OCI-M2 (cell line): ENCODE measurements around the gene TMEM223.
"Not testable (repeated sequence)": the region's sequence is repeated elsewhere in the genome, so short reads cannot be mapped to it uniquely, and the experiment has no call there.

Source experiments
- DNase-seq: peaks from one replicate; lab custom pipeline; 2025; ENCODE audit not compliant: unreplicated experiment; lab: John Stamatoyannopoulos, UW

The TMEM223 gene

DNA sequence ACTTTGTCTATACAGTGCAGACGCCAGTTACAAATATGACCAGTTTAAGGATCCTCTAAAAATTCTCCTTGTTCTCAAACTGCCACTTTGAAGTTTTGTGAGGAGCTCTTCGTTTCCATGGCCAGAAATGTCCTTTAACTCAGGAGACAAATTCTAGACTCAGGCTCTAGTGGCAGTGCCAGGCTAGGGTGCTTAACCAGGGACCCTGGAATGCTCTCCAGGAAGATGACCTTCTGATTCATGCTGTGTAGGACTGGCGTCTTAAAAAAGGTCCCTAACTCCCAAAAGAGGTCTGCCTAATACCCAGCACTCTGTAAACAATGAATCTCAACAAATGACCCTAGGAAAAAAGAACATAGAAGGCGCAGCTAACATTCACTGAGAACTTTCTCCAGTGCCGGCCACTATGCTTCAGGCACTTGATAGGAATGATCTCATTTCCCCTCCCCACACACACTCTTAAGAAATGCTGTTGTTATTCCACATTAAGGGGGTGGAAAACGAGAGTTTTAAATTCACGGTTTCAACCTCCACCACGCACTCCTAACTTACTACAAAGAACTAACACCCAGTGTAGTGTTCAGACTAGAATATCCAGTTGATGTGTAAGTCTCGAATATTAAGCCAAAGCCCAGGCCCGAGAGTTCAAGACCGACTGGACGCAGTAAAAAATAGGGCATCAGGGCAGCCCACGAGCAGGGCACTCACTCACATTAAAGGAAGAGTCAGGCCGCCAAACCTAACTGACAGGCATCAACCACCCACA is 12.7 kb upstream of the TMEM223 start:
- no peak for DNase-seq

DNA sequence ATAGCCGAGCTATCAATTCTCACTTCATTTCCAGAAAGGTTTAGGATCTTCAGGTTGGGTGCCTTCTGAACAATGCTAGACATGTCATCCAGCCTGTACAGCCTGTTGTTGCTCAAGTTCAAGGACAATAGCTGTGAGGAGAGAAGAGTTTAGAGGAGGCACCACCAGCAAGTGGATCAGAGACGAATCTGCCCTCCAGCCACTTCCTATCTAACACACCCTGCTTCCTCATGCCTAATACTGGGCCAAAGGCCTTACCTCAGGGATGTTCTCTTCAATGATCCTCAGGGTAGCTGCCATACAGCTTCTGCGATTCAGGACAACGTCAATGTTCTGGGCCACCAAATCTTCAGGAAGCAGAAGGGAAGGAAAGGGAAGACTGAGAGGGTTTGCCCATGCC is 9.3 kb upstream of the TMEM223 start:
- DNase-seq = no peak

DNA sequence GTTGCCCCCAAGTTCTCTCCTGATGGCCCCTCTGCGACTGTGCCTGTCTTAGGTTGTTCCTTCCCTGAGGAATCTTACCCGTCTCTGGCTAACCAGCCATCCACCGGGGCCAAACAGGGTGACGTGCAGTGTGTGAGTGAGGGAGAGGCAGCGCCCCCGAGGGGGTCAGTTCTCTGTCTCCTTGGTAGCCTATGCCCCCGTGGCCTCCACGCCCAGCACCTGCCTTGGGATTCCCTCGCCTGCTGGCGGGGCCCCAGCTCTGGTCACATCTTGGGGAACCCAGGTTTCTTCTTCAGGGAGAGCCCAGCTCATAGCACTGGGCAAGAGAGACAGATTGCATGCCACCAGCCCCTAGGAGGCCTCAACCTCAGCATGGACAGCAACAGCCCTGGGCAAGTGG is 7.7 kb upstream of the TMEM223 start:
- DNase-seq = no peak

DNA sequence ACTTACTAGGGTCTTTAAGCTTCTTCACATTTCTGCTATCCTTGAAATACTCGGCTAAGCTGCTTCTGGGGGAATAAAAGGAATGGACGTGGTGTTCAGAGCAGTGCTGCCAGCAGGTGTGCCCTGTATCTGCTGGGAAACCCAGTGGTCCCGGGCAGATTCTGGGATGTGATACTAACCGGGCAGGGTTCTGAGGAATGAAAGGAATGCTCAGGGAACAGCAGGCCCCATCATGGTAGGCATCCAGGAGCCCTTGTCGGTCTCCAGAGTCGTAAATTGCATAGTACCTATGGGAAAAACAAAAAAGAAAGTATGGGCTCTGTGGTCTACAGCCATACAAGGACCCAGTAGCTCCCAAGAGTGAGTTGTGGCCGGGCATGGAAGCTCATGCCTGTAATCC is 4.5 kb upstream of the TMEM223 start:
- DNase-seq = no peak

DNA sequence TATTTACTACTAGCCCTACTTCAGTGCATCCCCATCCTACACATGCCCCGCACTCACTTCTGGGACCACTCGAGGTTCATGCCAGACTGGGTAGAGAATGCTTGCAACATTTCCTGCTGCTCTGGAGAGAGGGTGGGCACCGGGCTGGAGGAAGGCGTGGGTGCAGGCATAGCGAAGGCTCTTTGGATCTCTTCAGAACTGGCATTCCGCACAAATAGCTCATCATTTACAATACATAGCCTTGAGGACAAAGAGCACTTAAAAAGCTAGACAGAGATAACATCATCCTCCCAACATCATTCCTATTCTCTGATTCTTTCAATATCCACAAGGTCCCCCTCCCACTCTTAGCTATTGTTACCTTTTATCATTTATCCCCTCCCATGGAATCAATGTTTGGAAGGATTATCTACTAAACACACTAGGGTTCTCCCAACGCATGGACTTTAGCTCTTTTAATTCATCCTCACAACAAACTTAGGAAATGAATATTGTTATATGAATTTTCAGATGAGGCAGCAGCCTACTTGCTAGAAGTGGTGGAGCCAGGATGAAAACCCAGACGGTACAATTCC is 2.5 kb upstream of the TMEM223 start:
- no peak for DNase-seq

DNA sequence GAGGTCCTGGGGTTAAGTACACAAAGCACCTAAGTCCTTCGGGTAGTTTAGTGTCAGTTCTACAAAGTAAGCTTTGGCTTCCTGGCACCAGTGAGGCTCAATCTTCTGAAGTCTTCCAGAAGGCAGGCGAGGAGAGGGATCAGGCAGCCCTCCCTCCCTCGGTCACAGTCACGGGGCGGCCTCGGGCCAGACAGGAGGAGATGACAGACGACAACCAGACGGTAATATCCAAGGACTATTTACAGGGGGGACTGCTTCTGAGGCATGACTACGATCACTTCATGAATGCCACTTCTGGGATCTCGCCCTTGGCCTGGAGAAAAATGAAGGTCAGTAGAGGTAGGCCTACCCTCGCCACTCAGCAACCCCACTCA is 383 bp upstream of the TMEM223 start:
- no peak for DNase-seq

DNA sequence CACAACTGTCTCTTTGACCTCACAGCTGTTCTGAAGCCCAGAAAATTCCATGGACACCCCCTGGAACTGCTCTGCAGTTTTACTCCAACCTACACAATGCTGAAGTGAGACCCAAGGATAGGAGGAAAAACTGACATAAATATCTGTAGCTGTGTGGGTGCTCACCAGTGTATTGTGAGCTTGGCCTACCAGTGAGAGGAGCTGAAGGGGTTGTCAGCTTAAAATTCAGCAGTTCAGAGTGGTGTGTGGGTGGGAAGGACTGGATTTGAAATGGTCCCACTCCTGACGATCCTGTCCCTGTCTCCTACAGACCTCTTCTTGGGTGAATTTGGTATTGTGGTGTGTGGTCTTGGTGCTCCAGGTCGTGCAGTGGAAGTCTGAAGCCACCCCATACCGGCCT is 2.2 kb downstream of the TMEM223 start:
- DNase-seq = no peak

DNA sequence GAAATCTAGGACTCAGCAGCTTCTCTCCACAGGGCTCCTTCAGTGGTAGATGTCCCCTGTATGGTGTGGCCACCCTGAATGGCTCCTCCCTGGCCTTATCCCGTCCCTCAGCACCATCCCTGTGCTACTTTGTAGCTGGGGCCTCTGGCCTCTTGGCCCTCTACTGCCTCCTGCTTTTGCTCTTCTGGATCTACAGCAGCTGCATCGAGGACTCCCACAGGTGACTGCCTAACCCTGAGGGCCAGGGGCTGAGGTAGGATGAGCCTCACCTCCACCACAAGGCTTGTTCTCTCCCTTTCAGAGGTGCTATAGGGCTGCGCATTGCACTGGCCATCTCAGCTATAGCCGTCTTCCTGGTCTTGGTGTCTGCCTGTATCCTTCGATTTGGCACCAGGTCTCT is 2.8 kb downstream of the TMEM223 start:
- no peak for DNase-seq

DNA sequence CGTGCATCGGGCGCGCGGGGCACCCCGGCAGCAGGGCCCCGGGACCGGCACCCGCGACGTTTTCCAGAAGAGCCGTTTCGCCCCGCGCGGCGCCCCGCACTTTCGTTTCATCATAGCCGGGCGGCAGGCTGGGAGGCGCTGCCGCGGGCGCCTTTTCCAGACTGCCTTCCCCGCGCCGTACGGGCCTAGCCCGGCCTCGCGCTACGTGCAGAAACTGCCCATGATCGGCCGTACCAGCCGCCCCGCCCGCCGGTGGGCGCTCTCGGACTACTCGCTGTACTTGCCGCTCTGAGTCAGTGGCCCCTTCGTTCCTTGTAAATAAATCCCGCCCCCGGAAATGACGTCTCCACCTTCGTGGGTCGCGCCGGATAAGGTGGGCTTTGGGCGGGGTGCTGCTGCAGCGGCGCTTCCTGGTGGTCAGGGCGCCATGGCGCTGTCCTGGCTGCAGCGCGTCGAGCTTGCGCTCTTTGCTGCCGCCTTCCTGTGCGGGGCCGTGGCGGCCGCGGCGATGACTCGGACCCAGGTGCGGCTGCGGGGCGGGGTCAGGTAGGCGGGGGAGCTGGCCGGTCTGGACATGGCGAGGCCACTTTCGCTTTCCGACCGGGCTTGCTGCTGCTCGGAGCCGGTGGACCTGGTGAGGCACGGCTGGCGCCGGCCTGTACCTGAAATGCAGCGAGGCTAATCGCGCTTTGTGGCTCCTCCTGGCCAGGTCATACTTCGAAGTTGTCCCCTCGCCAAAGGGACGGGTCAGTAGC is 4.6 kb downstream of the TMEM223 start, which contains the start of gene TMEM179B:
Gene TMEM179B, plus strand, starts transcription at position 398 of the 755 bp plus-strand sequence. Its CDS starts 30 bp downstream, at position 428.
- DNase-seq = peak; percentile 61

DNA sequence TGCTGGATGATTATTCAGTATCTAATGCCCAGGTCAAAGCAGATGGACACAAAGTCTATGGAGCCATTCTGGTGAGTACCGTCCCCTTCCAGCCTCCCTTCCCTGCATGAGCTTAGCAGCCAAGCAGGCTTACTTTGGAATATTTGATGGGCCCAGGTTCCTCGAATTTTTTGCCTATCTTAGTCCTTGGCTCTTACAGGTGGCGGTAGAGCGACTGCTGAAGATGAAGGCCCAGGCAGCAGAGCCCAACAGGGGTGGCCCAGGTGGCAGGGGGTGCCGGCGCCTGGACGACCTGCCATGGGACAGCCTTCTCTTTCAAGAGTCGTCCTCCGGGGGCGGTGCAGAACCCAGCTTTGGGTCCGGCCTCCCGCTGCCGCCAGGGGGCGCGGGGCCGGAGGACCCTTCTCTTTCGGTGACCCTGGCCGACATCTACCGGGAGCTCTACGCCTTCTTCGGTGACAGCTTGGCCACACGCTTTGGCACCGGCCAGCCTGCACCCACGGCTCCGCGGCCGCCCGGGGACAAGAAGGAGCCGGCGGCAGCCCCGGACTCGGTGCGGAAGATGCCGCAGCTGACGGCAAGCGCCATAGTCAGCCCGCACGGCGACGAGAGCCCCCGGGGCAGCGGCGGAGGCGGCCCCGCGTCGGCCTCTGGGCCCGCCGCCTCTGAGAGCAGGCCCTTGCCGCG is 5.3 kb downstream of the TMEM223 start:
- peak; percentile 40 for DNase-seq

DNA sequence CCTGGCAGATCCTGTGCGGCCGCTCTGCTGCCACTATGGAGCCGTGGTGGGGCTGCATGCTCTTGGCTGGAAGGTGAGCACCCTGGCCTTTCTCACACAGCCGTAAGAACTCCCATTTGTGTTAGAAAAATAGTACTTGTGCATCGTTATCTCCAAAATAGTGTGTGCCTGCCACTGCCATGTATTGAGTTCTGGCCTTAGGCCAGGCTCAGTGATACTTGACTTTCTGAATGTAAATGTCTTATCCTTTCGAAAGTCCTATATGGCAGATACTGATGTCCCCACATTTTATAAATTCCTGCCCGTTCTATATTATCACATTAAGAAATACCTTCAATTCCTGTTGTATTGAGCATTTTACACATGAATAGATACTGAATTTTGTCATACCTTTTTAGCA is 9.1 kb downstream of the TMEM223 start:
- no peak for DNase-seq

DNA sequence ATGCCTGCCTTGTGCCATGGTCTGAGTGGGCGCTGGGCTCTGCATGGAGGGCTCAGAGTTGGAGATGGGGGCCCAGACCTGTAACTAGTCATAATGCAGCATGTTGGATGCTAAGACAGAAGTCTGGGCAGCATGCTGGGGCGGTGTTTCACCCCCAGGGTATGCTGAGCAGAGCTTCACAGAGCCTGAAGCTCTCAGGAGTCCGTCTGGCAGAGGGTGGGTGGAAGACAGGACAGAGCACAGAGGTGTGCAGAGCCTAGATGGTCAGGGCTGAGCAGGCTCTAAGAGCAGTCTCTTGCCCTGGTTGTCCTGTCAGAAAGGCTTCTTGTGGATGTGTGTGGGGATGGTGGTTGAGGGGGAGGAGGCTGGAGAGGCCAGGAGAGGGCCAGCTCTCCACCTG is 13.4 kb downstream of the TMEM223 start:
- no peak for DNase-seq

DNA sequence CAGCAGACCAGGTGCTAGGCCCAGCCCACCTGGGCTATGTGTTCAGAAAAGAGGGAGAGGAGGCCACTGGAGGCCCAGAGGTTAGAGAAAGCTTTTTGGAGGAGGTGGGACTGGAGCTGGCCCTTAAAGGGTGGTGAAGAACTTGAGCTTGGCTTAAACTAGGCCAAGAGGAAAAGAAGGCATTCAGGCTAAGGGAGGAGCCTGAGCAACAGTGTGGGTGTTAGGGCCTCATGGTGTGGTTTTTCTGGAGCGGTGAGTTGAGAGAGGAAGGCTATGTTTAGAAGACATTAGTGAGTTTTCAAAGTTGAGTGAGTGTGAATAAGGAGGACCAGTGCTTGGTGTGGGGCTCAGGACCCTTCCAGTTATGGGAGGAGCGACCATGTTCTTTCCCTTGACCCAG is 14.4 kb downstream of the TMEM223 start:
- DNase-seq = no peak

DNA sequence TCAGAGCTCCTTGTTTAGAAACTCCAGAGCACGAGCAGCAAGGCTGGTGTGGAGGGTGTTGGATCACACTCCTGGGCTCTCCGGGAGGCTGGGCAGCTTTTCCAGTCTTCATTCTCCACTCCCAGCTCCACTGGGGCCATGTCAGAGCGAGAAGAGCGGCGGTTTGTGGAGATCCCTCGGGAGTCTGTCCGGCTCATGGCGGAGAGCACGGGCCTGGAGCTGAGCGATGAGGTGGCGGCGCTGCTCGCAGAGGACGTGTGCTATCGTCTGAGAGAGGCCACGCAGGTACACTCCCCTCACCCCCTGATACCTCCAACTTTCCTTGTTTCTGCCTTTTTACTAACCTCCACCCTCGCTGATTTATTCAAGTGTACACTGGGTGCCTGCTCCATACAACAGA is 16.2 kb downstream of the TMEM223 start:
- no peak for DNase-seq

DNA sequence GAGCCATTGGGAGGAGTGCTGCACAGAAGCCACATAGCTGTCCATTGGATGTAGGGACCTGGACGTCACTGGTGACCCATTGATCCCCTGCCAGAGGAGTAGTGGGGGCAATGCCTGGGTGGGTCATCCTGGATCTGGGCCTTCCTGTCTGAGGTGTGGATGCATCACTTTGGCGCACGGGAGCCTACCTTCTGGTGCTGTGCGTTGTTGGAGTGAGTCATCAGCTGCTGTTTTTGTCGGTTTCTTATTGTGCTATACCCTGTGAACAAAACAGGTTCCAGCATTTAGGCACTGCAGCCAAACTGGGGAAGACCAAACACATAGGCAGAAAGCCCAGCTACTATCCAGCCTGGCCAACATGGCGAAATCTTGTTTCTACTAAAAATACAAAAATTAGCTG is 17.4 kb downstream of the TMEM223 start:
- no peak for DNase-seq

DNA sequence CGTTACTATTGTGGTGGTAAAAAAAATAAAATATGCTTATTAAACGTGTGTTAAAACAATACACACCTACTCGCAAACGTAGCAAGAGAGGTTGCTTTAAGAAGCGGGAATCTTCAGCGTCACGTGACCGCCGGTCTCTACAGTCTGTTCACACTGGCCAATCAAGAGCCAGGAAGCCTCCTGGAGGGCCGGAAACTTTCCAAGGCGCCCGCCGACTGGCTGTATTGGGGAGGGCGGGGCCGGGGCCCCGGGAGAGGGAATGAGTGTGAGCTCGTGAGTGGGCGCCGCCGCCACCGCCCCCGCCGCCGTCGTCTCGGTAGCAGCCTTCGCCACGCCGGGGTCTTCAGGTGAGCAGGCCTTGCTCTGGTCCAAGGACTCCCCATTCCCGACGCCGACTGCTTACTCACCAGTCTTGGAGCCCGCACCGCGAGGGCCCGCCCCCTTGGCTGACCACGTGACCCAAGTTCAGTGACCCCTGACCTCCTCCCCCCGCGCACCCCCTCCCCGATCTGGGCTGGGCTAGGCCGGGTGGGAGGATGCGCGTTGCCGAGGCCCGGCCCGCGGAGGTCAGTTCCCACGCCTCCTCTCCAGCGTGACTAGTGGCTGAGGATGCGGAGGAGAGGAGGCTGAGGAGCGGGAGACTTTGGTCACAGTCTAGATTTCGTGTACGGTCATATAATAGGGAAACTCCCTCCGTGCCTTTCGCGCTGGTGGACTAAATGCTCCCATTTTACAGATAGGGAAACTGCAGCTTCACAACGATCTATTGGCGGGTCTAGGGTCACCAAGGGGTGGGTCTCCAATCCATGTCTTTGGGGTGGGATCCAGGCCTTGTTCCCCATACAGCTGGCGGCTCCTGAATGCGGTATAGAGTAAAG is 20.4 kb downstream of the TMEM223 start, which contains the start of gene TAF6L:
Gene TAF6L, plus strand, starts transcription at position 253 of the 878 bp plus-strand sequence. CDS start 4,388 bp downstream, outside the sequence.
- DNase-seq = peak; percentile 94

DNA sequence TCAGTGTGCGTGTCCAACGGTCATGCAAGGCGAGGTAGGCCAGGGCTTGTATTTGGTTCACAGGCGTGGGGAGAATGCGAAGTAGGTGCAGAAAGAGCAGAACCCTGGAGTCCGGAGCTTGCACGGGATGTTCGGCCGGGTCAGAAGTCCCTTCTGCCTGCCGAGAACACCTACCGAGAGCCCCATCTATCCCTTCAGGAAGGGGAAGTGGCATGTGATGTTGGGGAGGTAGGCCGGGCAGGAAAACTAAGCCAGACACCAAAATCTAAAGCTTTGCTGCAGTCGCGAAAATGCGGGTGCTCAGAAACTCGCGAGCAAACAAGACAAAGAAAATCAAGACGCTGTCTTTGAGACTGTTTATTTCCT is 21.0 kb downstream of the TMEM223 start:
- no peak for DNase-seq

DNA sequence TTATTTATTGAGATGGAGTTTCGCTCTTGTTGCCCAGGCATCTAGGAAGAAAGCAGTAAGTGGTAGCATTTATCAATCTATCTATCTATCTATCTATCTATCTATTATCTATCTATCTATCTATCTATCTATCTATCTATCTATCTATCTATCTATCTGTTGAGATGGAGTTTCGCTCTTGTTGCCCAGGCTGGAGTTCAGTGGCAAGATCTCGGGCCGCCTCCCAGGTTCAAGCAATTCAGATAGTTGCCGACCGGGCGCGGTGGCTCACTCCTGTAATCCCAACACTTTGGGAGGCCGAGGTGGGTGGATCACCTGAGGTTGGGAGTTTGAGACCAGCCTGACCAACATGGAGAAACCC is 31.0 kb downstream of the TMEM223 start:
- DNase-seq = not testable (repeated sequence)

DNA sequence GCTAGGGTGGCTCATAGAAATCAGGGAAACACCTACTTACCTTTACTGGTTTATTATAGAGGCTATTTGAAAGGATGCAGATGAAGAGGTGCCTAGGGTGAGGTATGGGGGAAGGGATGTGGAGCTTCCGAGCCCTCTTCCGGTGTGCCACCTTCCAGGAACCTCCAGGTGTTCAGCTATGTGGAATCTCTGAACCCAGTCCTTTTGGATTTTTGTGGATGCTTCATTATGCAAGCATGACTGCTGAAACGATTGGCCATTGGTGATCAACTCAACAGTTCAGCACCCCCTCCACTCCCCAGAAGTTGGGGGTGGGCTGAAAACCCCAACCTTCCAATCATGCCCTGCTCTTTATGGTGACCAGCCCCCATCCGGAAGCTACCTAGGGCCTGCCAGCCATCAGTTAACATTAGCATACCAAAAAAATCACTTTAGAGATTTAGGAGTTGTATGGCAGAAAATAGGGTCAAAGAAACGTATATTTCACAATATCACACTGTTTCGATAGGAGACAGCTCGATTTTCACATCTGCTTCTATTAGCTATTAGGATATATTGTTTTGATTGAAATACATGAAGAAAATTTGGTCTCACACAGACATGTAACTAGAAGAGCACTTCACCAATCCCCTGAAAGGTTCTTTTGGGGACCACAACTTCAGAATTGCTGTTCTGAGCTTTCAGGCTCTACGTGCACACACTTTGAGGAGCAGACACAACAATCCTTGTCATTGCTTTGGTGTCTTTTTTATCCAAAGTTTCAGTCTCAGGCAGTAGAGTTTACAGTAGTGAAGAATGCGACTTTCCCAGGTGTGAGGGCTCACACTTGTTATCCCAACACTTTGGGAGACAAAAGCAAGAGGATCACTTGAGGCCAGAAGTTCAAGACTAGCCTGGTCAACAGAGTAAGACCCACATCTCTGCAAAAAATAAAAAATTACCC is 33.7 kb downstream of the TMEM223 start:
- no peak for DNase-seq
